GM18909 (cell line): ENCODE data around the gene LIPC.

Experiments
- ATAC-seq: cut with Tn5 transposase; IDR thresholded peaks from one replicate; pipeline ENCODE4 v1.9.1; 2021; ENCODE audit warnings: mild to moderate bottlenecking; ENCODE audit not compliant: unreplicated experiment, poor library complexity

Gene LIPC

DNA sequence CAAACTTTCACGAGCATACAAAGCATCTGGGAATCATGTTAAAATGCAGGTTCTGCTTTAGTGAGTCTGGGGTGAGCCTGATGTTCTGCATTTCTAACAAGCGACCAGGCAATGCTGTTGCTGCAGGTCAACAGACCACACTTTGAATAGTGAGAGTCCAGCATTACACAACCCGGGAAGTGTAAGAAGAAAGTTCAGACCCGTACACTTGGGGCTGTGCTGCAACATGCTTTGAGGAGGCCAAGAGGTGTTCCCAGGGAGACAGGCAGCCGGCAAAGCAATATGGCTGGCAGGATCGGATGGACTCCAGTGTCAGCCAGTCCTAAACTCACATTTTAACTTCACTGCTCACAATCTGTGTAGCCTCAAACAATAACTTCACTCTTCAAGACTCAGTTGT is 134.2 kb downstream of the LIPC start:
- ATAC-seq: no peak

- no peak for ATAC-seq
Observed at GRCh38 chr15:58568157-58568571, 136.4 kb downstream of the LIPC start.

DNA sequence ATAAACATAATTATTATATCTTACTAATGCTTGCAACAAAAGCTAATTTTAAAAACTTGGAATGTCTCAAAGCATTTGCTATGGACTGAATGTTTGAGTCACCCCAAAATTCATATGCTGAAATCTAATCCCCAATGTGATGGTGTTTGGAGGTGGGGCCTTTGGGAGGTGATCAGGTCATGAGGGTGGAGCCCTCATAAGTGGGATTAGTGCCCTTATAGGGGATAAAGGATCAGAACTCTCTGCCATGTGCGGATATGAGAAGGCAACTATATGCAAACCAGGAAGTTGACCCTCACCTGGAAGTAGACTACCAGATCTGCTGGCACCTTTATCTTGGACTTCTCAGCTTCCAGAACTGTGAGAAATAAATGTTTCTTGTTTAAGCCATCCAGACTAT is 137.7 kb downstream of the LIPC start:
- no peak for ATAC-seq

DNA sequence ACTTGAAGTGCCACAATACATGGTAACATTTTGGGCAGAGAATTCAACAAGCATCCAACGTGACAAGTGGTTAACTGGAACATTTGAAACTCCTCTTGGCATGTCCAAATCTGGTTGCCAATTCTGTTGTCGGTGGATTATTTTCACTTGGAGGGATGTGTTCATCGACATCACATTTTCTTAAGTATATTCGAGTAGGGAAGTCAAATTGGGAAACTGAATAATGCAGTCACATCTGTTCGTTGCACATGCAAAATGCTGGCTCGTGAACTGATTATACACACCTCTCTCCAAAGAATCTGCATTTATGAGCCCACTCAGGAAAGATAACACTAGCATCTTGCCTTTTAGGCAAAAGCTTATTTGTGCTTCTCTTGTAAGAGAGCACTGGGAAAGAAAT is 139.7 kb downstream of the LIPC start:
- no peak for ATAC-seq

- ATAC-seq: no peak
Observed at GRCh38 chr15:58572521-58572920, 140.7 kb downstream of the LIPC start.

- ATAC-seq: no peak
Observed at GRCh38 chr15:58573270-58573669, 141.5 kb downstream of the LIPC start.

- no peak for ATAC-seq
Observed at GRCh38 chr15:58574631-58575030, 142.8 kb downstream of the LIPC start.

DNA sequence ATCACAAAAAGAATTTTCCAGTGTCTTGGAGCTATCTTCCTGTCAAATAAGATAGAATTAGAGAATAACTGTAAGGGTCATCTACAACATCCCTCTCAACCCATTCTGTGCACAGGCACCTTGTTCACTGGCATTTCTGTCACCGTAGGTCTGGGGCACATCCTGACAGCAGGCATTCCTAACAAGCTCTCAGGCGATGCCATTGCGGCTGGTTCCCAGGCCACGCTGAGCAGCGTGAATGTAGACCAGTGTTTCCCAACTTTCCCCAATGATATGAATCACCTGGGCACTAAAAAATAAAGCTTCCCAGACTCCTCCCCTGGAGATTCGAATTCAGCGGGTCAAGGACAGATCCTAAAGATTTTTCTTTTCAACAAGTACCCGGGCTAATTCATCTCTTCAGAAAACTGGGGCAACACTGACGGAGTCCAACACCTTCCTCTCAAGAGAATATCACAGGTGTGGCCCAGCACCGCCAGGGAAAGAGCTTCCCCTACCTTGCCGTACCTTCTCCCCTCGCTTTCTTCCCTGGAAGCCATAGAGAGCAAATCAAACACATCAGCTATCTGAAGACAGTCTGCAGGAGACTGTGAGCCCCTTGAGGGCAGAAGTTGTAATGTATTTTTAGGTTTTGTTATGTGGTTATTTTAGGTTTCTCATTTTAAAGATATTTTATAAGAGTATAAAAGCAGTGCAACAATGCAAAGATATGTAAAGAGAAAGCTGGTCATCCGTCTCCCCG is 143.4 kb downstream of the LIPC start:
- no peak for ATAC-seq

- ATAC-seq: no peak
Observed at GRCh38 chr15:58576657-58577056, 144.9 kb downstream of the LIPC start.

GRCh38 chr15:58582160-58582559 is 150.4 kb downstream of the LIPC start:
- no peak for ATAC-seq

- no peak for ATAC-seq
Observed at GRCh38 chr15:58583171-58583908, 151.5 kb downstream of the LIPC start.

DNA sequence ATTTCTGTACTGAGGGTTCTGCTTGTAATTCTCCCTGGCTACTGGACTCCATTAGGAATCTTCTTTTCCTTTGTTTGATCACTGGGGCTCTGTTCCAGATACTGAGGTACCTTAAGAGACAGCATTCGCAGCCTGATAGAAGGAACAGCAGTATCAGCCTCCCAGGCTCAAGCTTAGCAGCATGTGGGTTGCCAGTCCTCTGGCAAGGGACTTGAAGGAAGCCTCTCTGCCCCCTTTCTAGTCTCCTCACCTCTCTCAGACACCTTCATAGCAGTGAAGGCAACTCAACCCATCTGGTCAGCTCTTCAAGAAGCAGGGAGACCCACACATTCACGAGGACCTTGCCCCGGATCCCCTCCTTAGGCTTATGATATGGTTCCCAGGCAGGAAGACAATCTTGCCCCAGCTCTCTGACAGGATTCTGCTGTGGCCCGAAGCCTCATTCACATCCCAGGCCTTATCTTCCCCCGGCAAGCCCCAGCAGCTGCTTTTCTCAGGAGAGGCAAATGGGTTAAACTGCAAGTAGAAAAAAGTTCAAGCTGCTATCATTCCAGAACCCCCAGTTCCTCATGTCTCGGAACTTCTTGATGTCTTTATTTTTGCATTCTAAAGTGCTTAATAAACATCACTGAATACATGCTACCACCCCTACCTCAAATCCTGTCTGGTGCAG is 153.1 kb downstream of the LIPC start:
- ATAC-seq: no peak

DNA sequence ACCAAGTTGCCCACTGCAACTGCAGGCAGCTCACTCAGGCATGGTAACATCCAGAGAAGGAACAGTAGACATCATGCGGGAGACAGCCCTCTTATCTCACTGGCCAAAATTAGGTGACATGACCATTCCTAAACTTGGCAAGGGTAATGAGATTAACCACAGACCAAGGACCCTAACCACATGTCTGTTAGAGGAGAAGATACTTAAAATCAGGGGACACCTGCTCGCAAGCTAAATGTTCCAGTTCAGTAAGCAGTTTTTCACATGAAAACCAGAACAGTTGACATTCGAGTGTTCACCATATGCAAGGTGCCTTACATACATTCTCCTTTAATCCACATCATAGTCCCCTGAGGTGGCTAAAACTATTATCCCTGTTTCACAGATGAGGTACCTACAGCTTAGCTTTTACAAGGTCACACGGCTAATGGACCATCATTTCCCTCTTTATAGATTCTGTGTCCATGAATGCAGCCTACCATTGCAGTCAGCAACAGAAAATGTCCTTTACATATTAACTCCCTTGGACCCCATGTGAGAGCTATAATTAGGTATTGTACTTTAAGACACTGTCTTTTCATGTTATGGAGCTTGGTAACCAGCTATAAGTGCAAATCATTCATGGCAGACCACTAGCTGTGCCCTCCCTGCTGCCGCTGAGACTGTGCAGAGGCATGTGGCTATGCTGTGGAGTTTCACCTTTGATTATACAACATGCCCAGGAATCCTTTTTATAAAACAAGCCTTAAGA is 154.1 kb downstream of the LIPC start:
- ATAC-seq: peak; percentile 62

DNA sequence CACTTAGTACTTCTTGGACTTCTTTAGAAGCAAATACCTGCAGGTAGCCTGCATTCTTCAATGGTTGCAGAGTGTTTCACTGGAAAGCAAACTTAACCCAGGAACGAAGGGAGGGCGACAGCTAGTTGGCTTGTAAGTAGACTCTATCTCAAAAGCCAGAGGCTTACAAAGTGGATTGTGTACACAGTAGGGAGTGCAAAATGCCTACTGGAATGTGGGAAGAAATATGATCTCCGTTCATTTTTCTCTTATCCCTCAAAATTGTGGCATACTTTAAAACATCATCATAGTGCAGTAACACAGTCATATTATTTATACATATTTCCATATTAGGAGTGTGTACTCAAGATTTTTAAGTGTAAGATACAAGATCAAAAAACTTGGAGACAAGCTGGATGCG is 155.7 kb downstream of the LIPC start:
- ATAC-seq: no peak

DNA sequence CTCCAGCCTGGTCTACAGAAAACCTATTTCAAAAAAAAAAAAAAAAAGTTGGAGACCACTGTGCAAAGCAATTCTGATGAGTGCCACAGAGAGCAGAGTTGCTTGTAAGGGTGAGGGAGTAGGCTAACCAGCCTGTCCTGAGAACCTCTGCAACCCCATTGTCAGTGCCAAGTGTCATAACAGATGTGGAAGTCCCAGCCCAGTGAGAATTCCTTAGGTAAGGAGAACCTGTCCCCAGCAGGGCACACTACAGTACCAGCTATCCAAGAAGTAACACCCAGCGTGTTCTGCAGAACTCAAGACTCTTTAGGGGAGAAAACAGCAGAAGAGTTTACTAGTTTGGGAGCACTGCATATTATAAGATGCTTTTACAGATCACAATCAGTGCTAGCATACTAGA is 156.3 kb downstream of the LIPC start:
- ATAC-seq: no peak

DNA sequence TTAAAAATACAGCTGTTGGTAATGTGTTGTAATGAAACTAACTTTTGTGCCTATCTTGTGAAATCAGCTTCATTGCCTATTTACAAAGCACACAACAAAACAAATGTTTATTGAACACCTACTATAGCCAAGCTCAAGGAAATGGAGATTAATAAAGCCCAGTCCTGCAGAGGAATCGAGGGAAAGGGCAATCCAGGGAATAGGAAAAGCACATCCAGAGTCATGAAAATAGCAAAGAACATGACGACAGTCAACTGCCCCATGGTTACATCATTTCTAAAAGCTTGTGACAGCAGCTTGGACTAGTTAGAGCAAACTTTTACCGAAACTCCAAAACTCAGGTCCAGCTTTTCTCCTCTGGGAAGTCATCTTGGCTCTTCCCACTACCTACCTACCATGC is 157.3 kb downstream of the LIPC start:
- no peak for ATAC-seq

DNA sequence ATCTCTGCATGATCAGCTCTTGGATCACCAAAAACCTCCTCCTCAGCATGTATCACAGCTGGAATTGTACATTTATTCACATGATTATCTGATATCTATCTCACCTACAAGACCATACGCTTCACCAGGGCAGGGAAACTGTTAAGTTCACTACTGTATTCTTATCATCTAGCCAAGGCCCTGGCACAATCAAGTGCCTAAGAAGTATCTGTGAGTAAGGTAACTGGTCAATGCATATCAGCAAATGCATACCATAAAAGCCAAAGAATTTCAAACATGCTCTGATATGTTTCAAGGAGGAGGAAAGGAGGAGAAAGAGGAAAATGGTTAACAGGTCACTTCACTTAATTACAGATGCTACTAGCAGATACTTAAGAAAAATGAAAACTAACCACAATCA is 158.4 kb downstream of the LIPC start:
- ATAC-seq: no peak

GRCh38 chr15:58590926-58591325 is 159.1 kb downstream of the LIPC start:
- ATAC-seq: no peak

DNA sequence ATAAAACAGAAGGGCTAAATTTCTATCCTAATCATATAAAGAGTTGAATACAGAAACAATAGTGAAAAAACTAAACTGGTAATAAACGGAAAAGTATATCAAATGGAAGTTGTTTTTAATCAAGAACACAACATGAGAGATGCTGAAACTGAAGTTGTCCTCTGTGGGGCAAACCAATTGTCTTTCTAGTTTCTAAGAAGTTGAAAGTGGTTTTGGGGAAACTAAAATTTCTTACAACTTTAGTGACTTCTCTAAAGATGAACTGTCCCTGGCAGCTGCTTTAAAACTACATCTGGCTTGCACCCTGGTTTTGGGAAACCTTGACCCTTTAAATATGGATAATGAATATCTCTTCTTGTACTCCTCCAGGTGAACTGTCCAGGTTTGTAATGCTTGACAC is 162.1 kb downstream of the LIPC start:
- ATAC-seq: no peak

- no peak for ATAC-seq
Observed at GRCh38 chr15:58594898-58595297, 163.1 kb downstream of the LIPC start.
